Lower lobe of right lung (tissue), 2 donors: Measurements from ENCODE around the gene DHDH. TPM values are rescaled to one million over a fixed set of nuclear protein-coding genes. Genes with fewer than 3 reads are reported as not detected.
"Not testable (repeated sequence)": the region's sequence is repeated elsewhere in the genome, so short reads cannot be mapped to it uniquely, and the experiment has no call there.

Experiments used
- ATAC-seq, 2 donors: fragments of 200-7000 bp; cut with Tn5 transposase; one replicate each; pipeline ENCODE4 v1.9.1; 2020 to 2022; ENCODE audit warnings: mild to moderate bottlenecking in 2 of 2, moderate library complexity in 2 of 2
- DNase-seq: peaks from one replicate; pipeline ENCODE4 v3.0.0-alpha.2; 2020
- H3K27ac ChIP-seq: fragments of 200-600 bp; one replicate; pipeline ENCODE4 v1.8.0; 2022
- H3K27me3 ChIP-seq: fragments of 200-600 bp; one replicate; pipeline ENCODE4 v1.8.0; 2022; ENCODE audit warnings: low read depth
- H3K36me3 ChIP-seq: fragments of 200-600 bp; one replicate; pipeline ENCODE4 v1.8.0; 2022; ENCODE audit warnings: mild to moderate bottlenecking
- H3K4me1 ChIP-seq: fragments of 200-600 bp; one replicate; pipeline ENCODE4 v1.8.0; 2022
- H3K4me3 ChIP-seq: fragments of 200-600 bp; one replicate; pipeline ENCODE4 v1.8.0; 2022; ENCODE audit warnings: mild to moderate bottlenecking
- H3K9me3 ChIP-seq: fragments of 200-600 bp; one replicate; pipeline ENCODE4 v1.8.0; 2022
- CTCF ChIP-seq: fragments of 200-600 bp; IDR thresholded peaks from one replicate; pipeline ENCODE4 v1.8.0; 2022; ENCODE audit warnings: antibody characterized with exemption, mild to moderate bottlenecking
- intact Hi-C: fragments of 100-400 bp; cut with DNase I; formaldehyde crosslinking; loops from one replicate; pipeline ENCODE4 v1.11.0; 2022
- total RNA-seq: library from RNA; stranded (reverse); fragmentation: NEBNext Ultra II Directional; extraction: Animal tissue kit (Norgen Biotek cat#: 25700); gene quantifications from one replicate; pipeline ENCODE4 v1.2.1, GENCODE V29; 2021
- donor health status: DM: no; HTN: yes; CAD: no; lungs with severe emphysema.

DHDH gene
- total RNA-seq, 1 donor from 2014 or later, result 1.9 TPM

DNA sequence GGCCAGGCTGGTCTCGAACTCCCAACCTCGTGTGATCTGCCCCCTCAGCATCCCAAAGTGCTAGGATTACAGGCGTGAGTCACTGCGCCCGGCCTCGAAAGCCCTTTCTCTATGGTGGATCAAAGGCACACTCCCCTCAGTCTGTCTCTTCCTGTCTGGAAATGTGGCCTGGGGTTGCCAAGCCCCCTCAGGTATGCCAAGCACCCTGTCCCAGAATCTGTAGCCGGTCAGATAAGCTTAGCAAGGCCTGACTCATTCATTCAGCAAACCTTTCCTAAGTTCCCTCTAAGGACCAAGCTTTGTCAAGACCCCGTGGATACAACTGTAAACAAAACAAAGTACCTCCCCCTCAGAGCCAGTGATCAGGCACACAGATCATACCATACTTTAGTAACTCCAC, 19.3 kb upstream of the DHDH start:
- intact Hi-C loops, result no loop called here
- peaks cover 100% of the 10 kb centered on the region for H3K36me3 ChIP-seq

DNA sequence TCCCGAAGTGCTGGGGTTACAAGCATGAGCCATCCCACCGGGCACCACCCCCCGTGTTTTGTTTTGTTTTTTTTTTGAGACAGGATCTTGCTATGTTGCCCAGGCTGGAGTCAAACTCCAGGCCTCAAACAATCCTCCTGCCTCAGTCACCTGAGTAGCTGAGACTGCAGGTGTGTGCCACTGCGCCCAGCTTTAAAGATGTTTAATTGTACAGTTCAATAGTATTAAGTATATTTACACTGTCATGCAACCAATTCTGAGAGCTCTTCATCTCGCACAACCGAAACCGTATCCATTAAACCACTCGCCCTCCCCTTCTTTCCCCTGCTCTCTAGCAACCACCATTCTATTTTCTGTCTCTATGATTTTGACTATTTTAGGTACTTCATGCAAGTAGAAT, 17.7 kb upstream of the DHDH start:
- intact Hi-C loops, result no loop called here
- DNase-seq (no peak), ATAC-seq (peak; percentile 80 to 90)
- H3K4me1 ChIP-seq, result no peaks in the 10 kb centered on the region
- H3K27me3 ChIP-seq, result no peaks in the 10 kb centered on the region
- no peak overlapping the region for H3K27ac ChIP-seq
- no peaks in the 10 kb centered on the region for H3K9me3 ChIP-seq
- H3K36me3 ChIP-seq, result peaks cover 100% of the 10 kb centered on the region
- H3K4me3 ChIP-seq, result no peak overlapping the region
- TF ChIP-seq CTCF, result no peak

More for the DNA sequence above, 19.3 kb upstream of the DHDH start:
- DNase-seq, result no peak
- Histone ChIP-seq H3K27me3 (no peaks in the 10 kb centered on the region), H3K9me3 (no peaks in the 10 kb centered on the region), H3K4me1 (peaks cover 7% of the 10 kb centered on the region), H3K27ac (no peak overlapping the region), H3K4me3 (no peak overlapping the region)
- no peak for TF ChIP-seq CTCF
- ATAC-seq, result no peak

DNA sequence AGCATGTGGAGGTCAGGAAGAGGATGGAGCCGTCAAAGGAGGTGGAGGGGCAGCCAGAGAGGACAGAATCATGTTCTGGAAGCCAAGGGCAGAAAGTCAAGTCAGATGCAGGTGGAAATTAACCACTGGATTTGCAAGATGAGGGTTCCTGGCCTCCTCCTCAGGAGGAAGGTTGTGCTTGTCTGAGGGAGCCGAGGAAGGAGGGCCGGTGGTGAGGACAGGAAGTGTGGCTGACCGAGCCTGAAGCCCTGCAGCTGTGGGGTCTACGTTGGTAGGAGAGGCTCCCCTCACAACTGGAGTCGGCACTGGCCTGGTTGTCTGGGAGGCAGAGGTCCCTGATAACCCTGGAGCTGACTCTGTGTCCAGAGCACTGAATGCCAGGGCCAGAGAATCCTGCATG, 15.4 kb upstream of the DHDH start:
- no peak overlapping the region for H3K27ac ChIP-seq
- peaks cover 97% of the 10 kb centered on the region for H3K36me3 ChIP-seq
- no peak for ATAC-seq
- no peaks in the 10 kb centered on the region for H3K9me3 ChIP-seq
- H3K27me3 ChIP-seq, result no peaks in the 10 kb centered on the region
- no peak for DNase-seq
- intact Hi-C loops, result no loop called here
- H3K4me1 ChIP-seq, result no peaks in the 10 kb centered on the region
- no peak overlapping the region for H3K4me3 ChIP-seq
- TF ChIP-seq CTCF, result no peak

DNA sequence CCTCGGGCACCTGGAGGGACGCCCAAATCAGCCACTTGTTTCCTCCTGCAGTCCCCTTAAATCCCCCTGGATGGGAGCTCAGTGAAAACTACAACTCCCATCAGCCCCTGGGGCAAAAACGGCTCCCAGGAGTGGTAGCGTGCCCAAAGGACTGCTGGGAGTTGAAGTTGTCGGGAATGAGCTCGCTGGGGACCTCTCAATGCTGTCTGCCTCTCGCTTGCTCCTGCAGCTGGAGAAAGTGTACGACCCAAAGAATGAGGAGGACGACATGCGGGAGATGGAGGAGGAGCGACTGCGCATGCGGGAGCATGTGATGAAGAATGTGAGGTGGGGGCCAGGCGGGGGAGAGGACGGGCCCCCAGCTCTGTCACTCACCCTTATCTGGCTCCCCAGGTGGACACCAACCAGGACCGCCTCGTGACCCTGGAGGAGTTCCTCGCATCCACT, 14.7 kb upstream of the DHDH start:
- no peaks in the 10 kb centered on the region for H3K9me3 ChIP-seq
- no peaks in the 10 kb centered on the region for H3K27me3 ChIP-seq
- H3K36me3 ChIP-seq, result peaks cover 92% of the 10 kb centered on the region
- TF ChIP-seq CTCF, result no peak
- no peak for DNase-seq
- no peak for ATAC-seq
- no peak overlapping the region for H3K4me3 ChIP-seq
- no peaks in the 10 kb centered on the region for H3K4me1 ChIP-seq
- intact Hi-C loops, result no loop called here
- no peak overlapping the region for H3K27ac ChIP-seq

- DNase-seq, H3K4me3 ChIP-seq, H3K4me1 ChIP-seq, H3K27ac ChIP-seq, ATAC-seq, H3K27me3 ChIP-seq, intact Hi-C loops, H3K9me3 ChIP-seq: not testable (repeated sequence)
- H3K36me3 ChIP-seq, result peaks cover 87% of the 10 kb centered on the region
Measured at GRCh38 chr19:48919271-48919670, 14.2 kb upstream of the DHDH start.

GRCh38 chr19:48920949-48921348, 12.6 kb upstream of the DHDH start:
- intact Hi-C loops, result no loop called here
- H3K27me3 ChIP-seq, result no peaks in the 10 kb centered on the region
- ATAC-seq (no peak), DNase-seq (no peak)
- no peaks in the 10 kb centered on the region for H3K9me3 ChIP-seq
- no peak overlapping the region for H3K27ac ChIP-seq
- no peaks in the 10 kb centered on the region for H3K4me1 ChIP-seq
- H3K4me3 ChIP-seq, result no peak overlapping the region
- TF ChIP-seq CTCF, result no peak
- peaks cover 70% of the 10 kb centered on the region for H3K36me3 ChIP-seq
